Neural cell (in vitro differentiated cells): ENCODE results near the gene ANKRD45. TPM values are rescaled to one million over a fixed set of nuclear protein-coding genes. Genes with fewer than 3 reads are reported as not detected.

Experiments
- H2AFZ ChIP-seq: fragments of 200-600, 300-800 bp; sonication (generic), shearing (Covaris generic); 2 replicates; pipeline ENCODE4 v1.6.0; 2014; ENCODE audit warnings: low read depth, mild to moderate bottlenecking, antibody characterized with exemption, low read length, moderate library complexity
- H3F3A ChIP-seq: fragments of 200-600 bp; shearing (Covaris generic); 2 replicates; pipeline ENCODE4 v1.6.1; 2016; ENCODE audit warnings: mild to moderate bottlenecking, moderate library complexity, mixed read lengths, antibody characterized with exemption, low read length; ENCODE audit not compliant: insufficient read depth, poor library complexity, severe bottlenecking
- H3K27ac ChIP-seq: fragments of 200-600, 300-800 bp; sonication (generic), shearing (Covaris generic); 2 replicates; pipeline ENCODE4 v1.5.1; 2014; ENCODE audit warnings: mild to moderate bottlenecking, low read length, moderate library complexity
- H3K27me3 ChIP-seq: fragments of 300-800, 200-600 bp; sonication (generic), shearing (Covaris generic); 2 replicates; pipeline ENCODE4 v1.6.0; 2014; ENCODE audit warnings: mild to moderate bottlenecking, low read depth, low read length, moderate library complexity; ENCODE audit not compliant: insufficient read depth
- H3K36me3 ChIP-seq: fragments of 300-800, 200-600 bp; sonication (generic), shearing (Covaris generic); 2 replicates; pipeline ENCODE4 v1.5.1; 2014; ENCODE audit warnings: mild to moderate bottlenecking, antibody characterized with exemption, low read length, moderate library complexity; ENCODE audit not compliant: insufficient read depth
- H3K4me2 ChIP-seq: fragments of 300-800, 200-600 bp; sonication (generic), shearing (Covaris generic); 2 replicates; pipeline ENCODE4 v1.6.0; 2014; ENCODE audit warnings: mild to moderate bottlenecking, low read length
- H3K4me3 ChIP-seq: fragments of 300-800, 200-600 bp; sonication (generic), shearing (Covaris generic); 2 replicates; pipeline ENCODE4 v1.5.1; 2014; ENCODE audit warnings: mild to moderate bottlenecking, low read length, moderate library complexity
- H3K79me2 ChIP-seq: fragments of 200-600 bp; shearing (Covaris generic); replicated peaks from 2 replicates; pipeline ENCODE4 v1.6.0; 2014; ENCODE audit warnings: mild to moderate bottlenecking, low read length, moderate library complexity; ENCODE audit not compliant: insufficient read depth
- H3K9ac ChIP-seq: fragments of 300-800, 200-600 bp; sonication (generic), shearing (Covaris generic); 2 replicates; pipeline ENCODE4 v1.6.1; 2016; ENCODE audit warnings: mild to moderate bottlenecking, low read length, mixed read lengths
- H3K9me2 ChIP-seq: fragments of 200-600 bp; shearing (Covaris generic); 2 replicates; pipeline ENCODE4 v1.6.1; 2016; ENCODE audit warnings: mild to moderate bottlenecking, low read length, mixed read lengths; ENCODE audit not compliant: insufficient read depth
- H3K9me3 ChIP-seq: fragments of 200-600, 300-800 bp; sonication (generic), shearing (Covaris generic); 2 replicates; pipeline ENCODE4 v1.6.1; 2016; ENCODE audit warnings: mild to moderate bottlenecking, mixed run types, low read length, moderate library complexity, mixed read lengths
- H4K20me1 ChIP-seq: fragments of 200-600 bp; shearing (Covaris generic); 2 replicates; pipeline ENCODE4 v1.6.1; 2016; ENCODE audit warnings: mild to moderate bottlenecking, mixed run types; ENCODE audit not compliant: insufficient read depth
- EP300 ChIP-seq: fragments of 450-650 bp; conservative IDR thresholded peaks from 2 replicates; pipeline ENCODE4 v1.6.1; 2014; ENCODE audit warnings: antibody characterized with exemption, mild to moderate bottlenecking, moderate library complexity; ENCODE audit not compliant: poor library complexity, severe bottlenecking
- EZH2 ChIP-seq: fragments of 200-600, 300-800 bp; shearing (Covaris generic), sonication (generic); IDR thresholded peaks from 2 replicates; pipeline ENCODE4 v1.6.1; 2014; ENCODE audit warnings: antibody characterized with exemption, low read length, borderline replicate concordance, mild to moderate bottlenecking; ENCODE audit not compliant: insufficient read depth, poor library complexity, severe bottlenecking
- MXI1 ChIP-seq: fragments of 450-650 bp; conservative IDR thresholded peaks from 2 replicates; pipeline ENCODE4 v1.6.1; 2014; ENCODE audit warnings: antibody characterized with exemption, mild to moderate bottlenecking; ENCODE audit not compliant: poor library complexity, severe bottlenecking
- POLR2AphosphoS5 ChIP-seq: IDR thresholded peaks from 2 replicates; pipeline ENCODE4 v1.6.1; 2012
- RAD21 ChIP-seq: fragments of 450-650 bp; conservative IDR thresholded peaks from 2 replicates; pipeline ENCODE4 v1.6.1; 2014; ENCODE audit warnings: antibody characterized with exemption, mild to moderate bottlenecking, moderate library complexity
- SMC3 ChIP-seq: fragments of 450-650 bp; conservative IDR thresholded peaks from 2 replicates; pipeline ENCODE4 v1.6.1; 2014; ENCODE audit warnings: antibody characterized with exemption, mild to moderate bottlenecking, moderate library complexity; ENCODE audit not compliant: poor library complexity
- TAF1 ChIP-seq: IDR thresholded peaks from 2 replicates; pipeline ENCODE4 v1.6.1; 2012; ENCODE audit warnings: low read depth
- polyA plus RNA-seq: library from polyadenylated mRNA; depleted of rRNA; stranded (reverse); fragments of >200 nt; gene quantifications from 2 replicates; pipeline ENCODE4 v1.2.3, GENCODE V29; 2014
- TF ChIP-seq, protein P1 (sequence below): IDR thresholded peaks from 2 replicates; pipeline ENCODE4 v1.6.1; 2012; ENCODE audit warnings: borderline replicate concordance
- TF ChIP-seq, protein P2 (sequence below): fragments of 450-650 bp; IDR thresholded peaks from 2 replicates; pipeline ENCODE4 v1.5.1; 2014; ENCODE audit warnings: antibody characterized with exemption, mild to moderate bottlenecking, moderate library complexity; ENCODE audit not compliant: poor library complexity, severe bottlenecking

Gene ANKRD45
- polyA plus RNA-seq, 1 donor from 2014 or later: 8.7 TPM

- peak overlapping the region; percentile 98 for H2AFZ ChIP-seq
- peaks cover 27% of the 10 kb centered on the region for H3K79me2 ChIP-seq
- H3K27me3 ChIP-seq: no peaks in the 10 kb centered on the region
- peaks cover 6% of the 10 kb centered on the region for H3F3A ChIP-seq
- H3K4me3 ChIP-seq: peak overlapping the region; percentile 74
- no peaks in the 10 kb centered on the region for H3K9me2 ChIP-seq
- H4K20me1 ChIP-seq: no peaks in the 10 kb centered on the region
- peak overlapping the region; percentile 76 for H3K9ac ChIP-seq
- no peaks in the 10 kb centered on the region for H3K9me3 ChIP-seq
- H3K36me3 ChIP-seq: no peaks in the 10 kb centered on the region
- TF ChIP-seq, protein P1, sequence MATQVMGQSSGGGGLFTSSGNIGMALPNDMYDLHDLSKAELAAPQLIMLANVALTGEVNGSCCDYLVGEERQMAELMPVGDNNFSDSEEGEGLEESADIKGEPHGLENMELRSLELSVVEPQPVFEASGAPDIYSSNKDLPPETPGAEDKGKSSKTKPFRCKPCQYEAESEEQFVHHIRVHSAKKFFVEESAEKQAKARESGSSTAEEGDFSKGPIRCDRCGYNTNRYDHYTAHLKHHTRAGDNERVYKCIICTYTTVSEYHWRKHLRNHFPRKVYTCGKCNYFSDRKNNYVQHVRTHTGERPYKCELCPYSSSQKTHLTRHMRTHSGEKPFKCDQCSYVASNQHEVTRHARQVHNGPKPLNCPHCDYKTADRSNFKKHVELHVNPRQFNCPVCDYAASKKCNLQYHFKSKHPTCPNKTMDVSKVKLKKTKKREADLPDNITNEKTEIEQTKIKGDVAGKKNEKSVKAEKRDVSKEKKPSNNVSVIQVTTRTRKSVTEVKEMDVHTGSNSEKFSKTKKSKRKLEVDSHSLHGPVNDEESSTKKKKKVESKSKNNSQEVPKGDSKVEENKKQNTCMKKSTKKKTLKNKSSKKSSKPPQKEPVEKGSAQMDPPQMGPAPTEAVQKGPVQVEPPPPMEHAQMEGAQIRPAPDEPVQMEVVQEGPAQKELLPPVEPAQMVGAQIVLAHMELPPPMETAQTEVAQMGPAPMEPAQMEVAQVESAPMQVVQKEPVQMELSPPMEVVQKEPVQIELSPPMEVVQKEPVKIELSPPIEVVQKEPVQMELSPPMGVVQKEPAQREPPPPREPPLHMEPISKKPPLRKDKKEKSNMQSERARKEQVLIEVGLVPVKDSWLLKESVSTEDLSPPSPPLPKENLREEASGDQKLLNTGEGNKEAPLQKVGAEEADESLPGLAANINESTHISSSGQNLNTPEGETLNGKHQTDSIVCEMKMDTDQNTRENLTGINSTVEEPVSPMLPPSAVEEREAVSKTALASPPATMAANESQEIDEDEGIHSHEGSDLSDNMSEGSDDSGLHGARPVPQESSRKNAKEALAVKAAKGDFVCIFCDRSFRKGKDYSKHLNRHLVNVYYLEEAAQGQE: no peak
- peak overlapping the region; percentile 96 for H3K4me2 ChIP-seq
- peak overlapping the region; percentile 87 for H3K27ac ChIP-seq
Observed at GRCh38 chr1:173715538-173715844, 45.8 kb upstream of the ANKRD45 start.

- no peaks in the 10 kb centered on the region for H3K9me2 ChIP-seq
- H3K4me3 ChIP-seq: peak within 1 kb of the TSS; percentile 74
- TF ChIP-seq EZH2: no peak
- peak; percentile 88 for TF ChIP-seq TAF1
- peak; percentile 64 for TF ChIP-seq SMC3
- peak; percentile 90 for TF ChIP-seq POLR2AphosphoS5
- peak; percentile 80 for TF ChIP-seq MXI1
- TF ChIP-seq EP300: peak; percentile 71
- TF ChIP-seq, protein P2, sequence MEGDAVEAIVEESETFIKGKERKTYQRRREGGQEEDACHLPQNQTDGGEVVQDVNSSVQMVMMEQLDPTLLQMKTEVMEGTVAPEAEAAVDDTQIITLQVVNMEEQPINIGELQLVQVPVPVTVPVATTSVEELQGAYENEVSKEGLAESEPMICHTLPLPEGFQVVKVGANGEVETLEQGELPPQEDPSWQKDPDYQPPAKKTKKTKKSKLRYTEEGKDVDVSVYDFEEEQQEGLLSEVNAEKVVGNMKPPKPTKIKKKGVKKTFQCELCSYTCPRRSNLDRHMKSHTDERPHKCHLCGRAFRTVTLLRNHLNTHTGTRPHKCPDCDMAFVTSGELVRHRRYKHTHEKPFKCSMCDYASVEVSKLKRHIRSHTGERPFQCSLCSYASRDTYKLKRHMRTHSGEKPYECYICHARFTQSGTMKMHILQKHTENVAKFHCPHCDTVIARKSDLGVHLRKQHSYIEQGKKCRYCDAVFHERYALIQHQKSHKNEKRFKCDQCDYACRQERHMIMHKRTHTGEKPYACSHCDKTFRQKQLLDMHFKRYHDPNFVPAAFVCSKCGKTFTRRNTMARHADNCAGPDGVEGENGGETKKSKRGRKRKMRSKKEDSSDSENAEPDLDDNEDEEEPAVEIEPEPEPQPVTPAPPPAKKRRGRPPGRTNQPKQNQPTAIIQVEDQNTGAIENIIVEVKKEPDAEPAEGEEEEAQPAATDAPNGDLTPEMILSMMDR: peak; percentile 39
- TF ChIP-seq, protein P1: peak; percentile 72
- peak; percentile 52 for TF ChIP-seq RAD21
- H3F3A ChIP-seq: peaks cover 6% of the 10 kb centered on the region
- peak within 1 kb of the TSS; percentile 87 for H3K27ac ChIP-seq
- peak within 1 kb of the TSS; percentile 96 for H3K4me2 ChIP-seq
- H3K9me3 ChIP-seq: no peaks in the 10 kb centered on the region
- H2AFZ ChIP-seq: peak within 1 kb of the TSS; percentile 98
- H3K9ac ChIP-seq: peak within 1 kb of the TSS; percentile 76
- no peaks in the 10 kb centered on the region for H3K27me3 ChIP-seq
- no peaks in the 10 kb centered on the region for H4K20me1 ChIP-seq
- H3K36me3 ChIP-seq: no peaks in the 10 kb centered on the region
- H3K79me2 ChIP-seq: peaks cover 27% of the 10 kb centered on the region
Observed at GRCh38 chr1:173714759-173715537, 45.3 kb upstream of the ANKRD45 start, which contains the start of gene KLHL20. Gene KLHL20 (plus strand): TSS chr1:173714981. CDS start chr1:173716044, 1,063 bp downstream.
